Measurements from ENCODE around the gene C16orf54.
"Not testable (repeated sequence)": the region's sequence is repeated elsewhere in the genome, so short reads cannot be mapped to it uniquely, and the experiment has no call there.

C16orf54 gene

DNA sequence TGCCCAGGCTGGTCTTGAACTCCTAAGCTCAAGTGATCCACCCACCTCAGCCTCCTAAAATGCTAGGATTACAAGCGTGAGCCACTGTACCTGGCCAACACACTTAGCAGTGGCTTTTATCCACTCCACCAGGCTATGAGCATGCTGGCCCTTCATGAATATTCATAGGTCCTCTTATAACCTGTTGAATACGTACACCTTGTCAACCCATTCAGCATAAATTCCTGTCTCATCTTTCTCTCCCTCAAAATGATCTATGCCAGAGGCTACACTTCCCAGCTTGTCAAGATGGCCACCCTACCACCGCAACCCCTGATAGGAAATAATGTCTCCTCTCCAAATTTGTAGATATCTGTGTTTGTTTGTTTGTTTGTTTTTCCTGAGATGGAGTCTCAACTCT is 21.3 kb upstream of the C16orf54 start:
- no peak for DNase-seq

DNA sequence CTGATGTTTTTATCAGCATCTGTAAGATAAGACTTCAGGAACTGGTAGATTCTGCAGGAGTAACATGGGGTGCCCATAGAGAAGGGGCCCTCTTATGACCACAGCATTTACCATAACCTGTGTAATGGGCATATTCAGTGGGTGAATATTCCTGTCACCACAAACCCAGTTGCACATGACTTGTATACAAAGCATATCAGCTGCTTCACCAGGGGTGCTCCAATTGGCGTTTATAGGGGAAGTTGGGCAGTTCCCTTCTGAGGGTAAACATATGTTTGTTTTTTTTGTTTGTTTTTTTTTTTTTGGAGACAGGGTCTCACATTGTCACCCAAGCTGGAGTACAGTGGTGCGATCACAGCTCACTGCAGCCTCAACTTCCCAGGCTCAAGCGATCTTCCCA is 20.8 kb upstream of the C16orf54 start:
- no peak for DNase-seq

DNA sequence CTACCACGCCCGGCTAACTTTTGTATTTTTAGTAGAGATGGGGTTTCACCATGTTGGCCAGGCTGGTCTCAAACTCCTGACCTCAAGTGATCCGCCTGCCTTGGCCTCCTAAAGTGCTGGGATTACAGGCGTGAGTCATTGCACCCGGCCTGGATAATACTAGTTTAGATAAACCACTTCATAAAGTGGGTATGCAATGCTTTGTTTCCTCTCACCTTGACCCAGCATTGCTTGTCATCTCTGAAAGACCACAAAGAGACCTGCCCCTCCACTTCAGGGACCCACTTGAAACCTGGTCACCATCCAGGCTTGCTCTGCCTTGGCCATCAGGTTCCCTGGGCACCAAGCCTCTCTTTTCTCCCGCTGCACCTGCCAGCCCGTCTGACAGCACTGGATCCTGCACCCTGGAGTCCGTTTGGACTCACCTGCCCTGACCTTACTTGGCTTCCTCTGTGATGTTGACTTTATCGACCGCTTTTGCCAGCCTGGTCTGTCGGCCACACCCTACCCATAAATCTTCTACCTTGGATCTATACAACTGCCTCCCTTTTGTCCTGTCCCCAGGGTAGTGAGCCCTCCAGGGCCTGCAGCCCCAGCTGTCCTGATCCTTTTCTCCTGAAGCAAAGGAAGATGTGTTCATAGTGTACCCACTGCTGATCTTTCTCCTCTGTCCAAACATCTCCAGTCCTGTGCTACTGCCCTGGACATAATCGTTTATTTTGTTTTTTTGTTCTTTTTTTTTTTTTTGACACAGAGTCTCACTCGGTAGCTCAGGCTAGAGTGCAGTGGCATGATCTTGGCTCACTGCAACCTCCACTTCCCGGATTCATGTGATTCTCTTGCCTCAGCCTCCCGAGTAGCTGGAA is 19.6 kb upstream of the C16orf54 start:
- no peak for DNase-seq

DNA sequence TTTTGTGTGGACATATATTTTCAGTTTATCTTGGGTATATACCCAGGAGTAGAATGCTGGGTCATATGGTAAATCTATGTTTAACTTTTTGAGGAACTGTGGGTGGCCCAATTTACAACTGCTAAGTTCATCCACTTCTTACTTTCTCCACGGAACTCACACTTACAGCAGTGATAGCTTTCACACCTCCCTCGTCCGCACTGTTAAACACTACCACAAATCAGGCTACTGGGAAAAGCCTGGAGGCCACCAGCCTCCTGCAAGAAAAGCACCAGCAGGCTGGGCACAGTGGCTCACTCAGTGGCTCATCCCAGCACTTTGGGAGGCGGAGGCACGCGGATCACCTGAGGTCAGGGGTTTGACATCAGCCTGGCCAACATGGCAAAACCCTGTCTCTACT is 17.5 kb upstream of the C16orf54 start:
- no peak for DNase-seq

DNA sequence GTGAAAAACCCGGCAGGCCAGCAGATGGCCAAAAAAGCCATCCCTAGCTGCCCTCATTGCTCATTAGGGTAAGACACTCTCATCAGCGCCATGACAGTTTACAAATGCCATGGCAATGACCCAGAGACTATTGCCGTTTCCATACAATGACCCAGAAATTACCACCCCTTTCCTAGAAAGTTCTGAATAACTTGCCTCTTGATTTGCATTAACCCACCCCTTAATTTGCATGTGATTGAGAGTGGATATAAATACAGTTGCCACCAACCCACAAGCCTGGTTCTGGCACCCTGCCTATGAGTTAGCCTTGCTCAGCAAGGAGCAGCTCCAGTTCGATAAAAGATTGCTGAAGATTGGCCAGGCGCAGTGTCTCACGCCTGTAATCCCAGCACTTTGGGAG is 16.1 kb upstream of the C16orf54 start:
- no peak for DNase-seq

DNA sequence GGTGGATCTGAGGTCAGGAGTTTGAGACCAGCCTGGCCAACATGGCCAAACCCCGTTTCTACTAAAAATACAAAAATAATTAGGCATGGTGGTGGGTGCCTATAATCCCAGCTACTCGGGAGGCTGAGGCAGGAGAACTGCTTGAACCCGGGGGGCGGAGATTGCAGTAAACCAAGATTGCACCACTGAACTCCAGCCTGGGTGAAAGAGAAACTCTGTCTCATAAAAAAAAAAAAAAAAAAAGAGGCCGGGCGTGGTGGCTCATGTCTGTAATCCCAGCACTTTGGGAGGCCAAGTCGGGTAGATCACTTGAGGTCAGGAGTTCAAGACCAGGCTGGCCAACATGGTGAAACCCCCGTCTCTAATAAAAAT is 15.5 kb upstream of the C16orf54 start:
- not testable (repeated sequence) for DNase-seq

DNA sequence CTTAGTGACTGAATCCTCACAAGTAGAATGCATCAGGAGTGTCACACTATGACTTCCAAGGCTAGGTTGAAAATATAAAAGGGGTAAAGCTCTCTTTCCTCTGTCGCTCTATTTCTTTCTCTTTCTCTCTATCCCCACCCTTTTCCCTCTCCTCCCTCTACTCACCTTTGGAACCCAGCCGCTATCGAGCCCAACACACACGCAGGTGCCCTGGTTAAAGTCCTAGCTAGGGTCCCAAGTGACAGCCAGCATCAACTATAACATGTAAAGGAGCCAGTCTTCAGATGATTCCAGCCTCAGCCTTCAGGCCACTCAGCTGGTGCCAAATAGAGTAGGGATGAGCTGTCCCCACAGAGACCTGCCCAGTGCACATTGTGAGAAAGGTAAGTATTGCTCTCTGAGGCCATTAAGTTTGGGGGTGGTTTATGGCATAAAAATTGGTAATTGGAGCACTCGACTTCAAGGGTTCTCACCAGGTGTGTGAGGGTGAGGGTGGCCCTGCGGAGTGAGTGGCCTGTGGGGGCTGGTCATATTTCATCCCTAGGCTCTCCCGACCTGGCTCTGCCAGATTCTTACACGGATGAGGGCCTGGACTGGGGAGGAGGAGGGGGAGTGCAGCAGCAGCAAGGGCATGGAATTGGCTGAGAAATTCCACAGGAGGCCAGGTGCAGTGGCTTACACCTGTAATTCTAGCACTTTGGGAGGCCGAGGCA is 14.9 kb upstream of the C16orf54 start:
- no peak for DNase-seq

DNA sequence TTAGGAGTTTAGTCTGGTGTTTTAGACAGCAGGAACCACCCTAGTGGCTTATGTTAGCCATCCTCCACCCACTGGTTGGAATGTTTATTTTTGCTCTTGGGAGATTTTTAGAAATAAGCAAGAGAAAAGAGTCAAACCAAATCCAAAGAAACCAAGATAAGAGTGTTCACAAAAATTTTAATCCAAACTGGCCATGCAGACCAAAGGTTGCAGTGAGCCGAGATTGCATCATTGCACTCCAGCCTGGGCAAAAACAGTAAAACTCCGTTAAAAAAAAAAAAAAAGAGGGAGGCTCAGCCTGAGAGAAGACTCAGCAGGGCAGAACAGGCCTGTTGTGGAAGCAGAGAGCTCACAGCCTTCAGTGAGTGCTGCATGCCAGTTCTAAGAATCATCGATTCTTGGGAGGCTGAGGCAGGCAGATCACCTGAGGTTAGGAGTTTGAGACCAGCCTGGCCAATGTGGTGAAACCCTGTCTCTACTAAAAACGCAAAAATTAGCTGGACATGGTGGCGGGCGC is 12.2 kb upstream of the C16orf54 start:
- DNase-seq, result no peak

DNA sequence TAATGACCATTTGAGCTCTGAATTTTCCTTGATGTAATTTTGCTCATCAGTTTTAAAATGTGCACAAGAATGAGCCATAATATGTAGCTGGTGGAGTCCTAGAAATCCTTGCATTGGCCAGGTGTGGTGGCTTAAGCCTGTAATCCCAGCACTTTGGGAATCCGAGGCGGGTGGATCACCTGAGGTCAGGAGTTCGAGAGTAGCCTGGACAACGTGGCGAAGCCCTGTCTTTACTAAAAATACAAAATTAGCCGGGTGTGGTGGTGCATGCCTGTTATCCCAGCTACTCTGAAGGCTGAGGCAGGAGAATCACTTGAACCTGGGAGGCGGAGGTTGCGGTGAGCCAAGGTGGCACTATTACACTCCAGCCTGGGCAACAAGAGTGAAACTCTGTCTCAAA is 11.3 kb upstream of the C16orf54 start:
- not testable (repeated sequence) for DNase-seq

DNA sequence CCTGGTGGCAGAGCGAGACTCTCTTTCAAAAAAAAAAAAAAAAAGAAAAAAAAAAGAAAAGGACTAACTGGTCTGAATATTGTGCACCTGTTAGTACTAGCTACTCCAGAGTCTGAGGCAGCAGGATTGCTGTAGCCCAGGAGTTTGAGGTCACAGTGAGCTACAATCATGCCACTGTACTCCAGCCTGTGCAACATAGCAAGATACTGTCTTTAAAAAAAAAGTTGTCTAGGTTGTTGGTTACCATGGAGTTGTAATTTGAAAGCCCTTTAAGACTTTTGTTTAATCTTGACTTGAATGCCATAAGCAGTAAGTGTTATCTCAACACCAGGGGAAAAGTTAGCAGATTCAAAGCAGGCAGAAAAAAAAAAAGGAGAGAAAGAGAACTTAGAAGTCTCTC is 10.9 kb upstream of the C16orf54 start:
- DNase-seq, result no peak

DNA sequence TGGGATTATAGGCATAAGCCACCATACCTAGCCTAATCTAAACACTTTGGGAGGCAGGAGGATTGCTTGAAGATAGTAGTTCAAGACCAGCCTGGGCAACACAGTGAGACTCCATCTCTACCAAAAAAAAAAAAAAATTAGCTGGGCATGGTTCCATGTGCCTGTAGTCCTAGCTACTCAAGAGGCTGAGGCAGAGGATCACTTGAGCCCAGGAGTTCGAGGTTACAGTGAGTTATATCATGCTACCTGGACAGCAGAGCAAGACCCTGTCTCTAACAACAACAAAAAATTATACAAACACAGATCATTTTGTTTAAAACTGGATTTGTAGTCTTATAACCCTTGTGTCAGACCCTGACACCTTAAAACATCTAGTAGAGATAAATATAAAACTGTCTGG is 7.7 kb upstream of the C16orf54 start:
- DNase-seq, result no peak

DNA sequence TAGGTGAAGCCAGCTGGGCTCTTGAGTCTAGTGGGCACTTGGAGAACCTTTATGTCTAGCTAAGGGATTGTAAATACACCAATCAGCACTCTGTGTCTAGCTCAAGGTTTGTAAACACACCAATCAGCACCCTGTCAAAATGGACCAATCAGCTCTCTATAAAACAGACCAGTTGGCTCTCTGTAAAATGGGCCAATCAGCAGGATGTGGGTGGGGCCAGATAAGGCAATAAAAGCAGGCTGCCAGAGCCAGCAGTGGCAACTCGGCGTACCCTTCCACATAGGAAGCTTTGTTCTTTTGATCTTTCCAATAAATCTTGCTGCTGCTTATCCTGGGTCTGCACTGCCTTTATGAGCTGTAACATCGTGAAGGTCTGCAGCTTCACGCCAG is 3.0 kb upstream of the C16orf54 start:
- DNase-seq, result not testable (repeated sequence)

DNA sequence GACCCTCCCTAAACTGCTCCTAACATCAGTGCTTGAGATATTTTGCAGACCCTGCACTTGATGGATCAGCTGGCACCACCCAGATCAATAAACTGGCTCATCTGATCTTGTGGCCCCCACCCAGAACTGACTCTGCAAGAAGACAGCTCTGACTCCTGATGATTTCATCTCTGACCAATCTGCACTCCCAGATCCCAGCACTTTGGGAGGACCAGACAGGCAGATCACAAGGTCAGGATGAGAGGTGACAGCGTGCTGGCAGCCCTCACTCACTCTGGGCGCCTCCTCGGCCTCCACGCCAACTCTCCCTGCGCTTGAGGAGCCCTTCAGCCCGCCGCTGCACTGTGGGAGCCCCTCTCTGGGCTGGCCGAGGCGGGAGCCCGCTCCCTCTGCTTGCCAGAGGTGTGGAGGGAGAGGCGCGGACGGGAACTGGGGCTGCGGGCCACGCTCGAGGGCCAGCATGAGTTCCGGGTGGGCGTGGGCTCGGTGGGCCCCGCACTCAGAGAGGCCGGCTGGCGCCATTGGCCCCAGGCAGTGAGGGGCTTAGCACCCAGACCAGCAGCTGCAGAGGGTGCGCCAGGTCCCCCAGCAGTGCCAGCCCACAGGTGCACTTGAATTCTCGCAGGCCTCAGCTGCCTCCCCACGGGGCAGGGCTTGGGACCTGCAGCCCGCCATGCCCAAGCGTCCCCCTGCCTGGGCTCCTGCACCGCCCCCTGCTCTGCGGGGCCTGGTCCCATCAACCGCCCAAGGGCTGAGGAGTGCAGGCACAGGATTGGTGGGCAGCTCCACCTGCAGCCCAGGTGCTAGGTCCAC is 2.4 kb upstream of the C16orf54 start:
- no peak for DNase-seq

DNA sequence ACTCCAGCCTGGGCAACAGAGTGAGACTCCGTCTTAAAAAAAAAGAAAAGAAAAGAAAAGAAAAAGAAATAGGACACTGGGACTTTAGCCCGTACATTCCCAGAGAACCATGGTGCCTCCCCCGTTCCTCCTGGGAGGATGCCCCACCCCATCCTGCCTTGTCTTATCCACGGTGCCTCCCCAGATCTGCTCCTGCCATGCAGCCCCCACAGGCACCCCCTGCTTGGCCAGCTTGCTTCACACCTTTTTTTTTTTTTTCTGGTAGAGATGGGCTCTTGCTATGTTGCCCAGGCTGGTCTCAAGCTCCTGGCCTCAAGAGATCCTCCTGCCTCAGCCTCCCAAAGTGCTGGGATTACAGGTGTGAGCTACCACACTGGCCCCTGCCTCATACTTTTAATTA is 728 bp upstream of the C16orf54 start:
- not testable (repeated sequence) for DNase-seq

DNA sequence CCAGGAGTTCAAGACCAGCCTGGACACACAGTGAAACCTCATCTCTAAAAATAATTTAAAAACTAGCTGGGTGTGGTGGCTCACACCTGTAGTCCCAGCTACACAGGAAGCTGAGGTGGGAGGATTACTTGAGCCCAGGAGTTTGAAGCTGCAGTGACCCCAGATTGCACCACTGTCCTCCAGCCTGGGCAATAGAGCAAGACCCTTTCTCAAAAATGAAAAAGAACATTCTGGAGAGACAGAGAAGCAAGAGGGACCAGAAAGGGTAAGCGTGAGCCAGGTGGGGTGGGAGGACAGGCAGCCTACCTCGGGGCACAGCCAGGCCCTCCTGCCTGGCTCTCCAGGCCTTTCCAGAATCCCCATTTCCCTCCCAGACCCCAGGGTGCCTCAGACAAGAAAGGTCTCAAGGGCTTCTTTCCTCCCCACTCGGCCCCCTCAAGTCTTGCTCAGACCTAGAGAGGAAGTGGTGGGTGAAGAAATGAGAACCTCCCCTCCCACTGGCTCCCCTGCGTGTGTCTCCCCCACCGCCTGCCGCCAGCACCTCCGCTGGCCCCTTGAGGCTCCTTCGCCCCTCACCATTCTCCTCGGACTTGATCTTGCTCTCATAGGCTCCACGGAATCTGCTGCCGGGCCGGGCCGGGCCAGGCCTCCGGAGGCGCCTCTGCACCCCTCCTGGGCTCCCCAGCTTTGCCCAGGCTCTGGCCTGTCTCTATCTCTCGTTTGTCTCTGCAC is 503 bp downstream of the C16orf54 start:
- peak; percentile 62 to 67 for DNase-seq

DNA sequence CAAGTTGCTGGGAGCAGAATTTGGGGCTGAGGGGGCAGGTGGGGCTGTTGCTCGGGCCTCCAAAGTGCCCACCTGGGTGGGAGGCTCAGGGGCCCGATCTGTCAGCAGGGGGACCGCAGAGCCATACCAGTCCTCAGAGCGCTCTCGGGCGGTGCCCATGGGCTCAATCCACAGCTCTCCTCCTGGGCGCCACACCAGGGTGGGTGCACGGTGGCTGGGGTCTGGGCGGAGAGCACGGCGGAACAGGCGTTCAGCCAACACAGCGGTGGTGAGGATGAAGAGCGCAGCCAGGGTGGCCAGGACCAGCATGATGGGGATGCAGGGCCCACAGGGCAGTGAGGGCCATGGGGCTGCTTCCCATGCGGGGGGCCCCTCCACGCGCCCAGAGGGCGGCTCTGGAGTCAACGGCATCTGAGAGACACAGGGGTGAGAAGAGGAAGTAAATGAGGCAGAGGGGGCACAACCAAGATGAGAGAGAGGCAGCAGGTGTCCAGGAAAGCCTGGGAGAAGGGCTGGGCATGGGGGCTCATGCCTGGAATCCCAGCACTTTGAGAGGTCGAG is 1.2 kb downstream of the C16orf54 start:
- DNase-seq, result peak in 1 of 2 experiments; percentile 22

DNA sequence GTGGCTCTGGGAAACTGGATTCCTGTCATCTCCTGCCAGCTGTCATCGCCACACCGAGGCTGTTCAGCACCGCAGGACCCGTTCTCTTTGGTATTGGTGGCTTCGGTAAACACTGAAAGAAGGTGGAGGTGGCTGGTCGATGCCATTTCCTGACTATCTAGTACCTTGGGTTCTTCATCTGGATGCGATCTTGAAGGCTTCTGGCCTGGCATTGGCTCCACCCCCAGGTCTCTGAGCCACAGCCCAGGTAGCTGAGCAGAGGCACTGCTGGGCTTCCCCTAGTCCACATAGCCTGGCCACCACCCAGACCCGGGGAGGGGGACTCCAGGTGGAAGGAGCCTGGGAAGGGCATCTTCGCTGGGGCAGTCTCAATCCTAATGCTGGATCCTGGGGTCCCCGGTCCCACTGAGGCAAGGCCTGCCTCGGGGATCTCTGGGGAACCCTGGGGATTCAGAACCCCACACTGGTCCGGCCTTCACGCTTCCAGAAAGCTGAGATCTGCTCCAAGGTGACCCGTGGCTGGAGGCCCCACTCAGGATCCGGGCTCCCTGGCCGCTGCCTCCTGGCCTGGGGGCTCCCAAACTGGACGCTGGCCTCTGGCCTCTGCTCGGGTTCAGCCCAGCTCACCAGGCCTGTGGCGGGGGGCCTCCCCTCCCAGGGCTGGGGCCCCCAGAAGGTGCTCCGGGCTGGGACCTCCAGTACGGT is 1.8 kb downstream of the C16orf54 start:
- DNase-seq, result peak; percentile 45 to 53

DNA sequence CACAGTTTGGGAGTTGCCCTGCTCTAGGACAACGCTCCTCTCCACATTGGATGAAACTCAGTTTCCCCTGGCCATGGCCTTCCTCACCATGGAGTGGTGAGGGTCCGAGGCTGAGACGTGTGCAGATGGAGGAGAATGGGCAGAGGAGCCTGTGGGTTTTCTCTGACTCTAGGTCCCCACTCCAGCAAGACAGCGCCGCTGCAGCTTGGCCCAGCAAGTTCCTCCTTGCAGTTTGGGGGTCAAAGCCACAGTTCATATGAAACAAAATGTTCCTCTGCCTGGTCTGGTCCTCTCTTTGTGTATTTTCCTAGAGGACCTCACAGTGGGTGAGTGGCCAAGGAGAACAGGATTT is 2.3 kb downstream of the C16orf54 start:
- no peak for DNase-seq

DNA sequence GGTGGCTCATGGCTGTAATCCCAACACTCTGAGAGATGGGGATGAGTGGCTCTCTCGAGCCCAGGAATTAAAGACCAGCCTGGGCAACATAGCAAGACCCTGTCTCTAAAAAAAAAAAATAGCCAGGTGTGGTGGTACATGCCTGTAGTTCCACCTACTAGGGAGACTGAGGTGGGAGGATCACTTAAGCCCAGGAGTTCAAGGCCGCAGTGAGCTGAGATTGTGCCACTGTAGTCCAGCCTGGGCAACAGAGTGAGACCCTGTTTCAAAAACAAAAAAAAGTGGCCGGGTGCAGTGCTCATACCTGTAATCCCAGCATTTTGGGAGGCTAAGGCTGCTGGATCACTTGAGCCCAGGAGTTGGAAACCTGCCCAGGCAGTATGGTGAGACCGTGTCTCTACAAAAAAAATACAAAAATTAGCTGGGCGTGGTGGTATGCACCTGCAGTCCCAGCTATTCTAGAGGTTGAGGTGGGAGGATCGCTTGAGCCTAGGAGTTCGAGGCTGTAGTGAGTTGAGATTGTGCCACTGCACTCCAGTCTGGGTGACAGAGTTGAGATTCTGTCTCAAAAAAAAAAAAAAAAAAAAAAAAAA is 3.0 kb downstream of the C16orf54 start:
- DNase-seq, result no peak

DNA sequence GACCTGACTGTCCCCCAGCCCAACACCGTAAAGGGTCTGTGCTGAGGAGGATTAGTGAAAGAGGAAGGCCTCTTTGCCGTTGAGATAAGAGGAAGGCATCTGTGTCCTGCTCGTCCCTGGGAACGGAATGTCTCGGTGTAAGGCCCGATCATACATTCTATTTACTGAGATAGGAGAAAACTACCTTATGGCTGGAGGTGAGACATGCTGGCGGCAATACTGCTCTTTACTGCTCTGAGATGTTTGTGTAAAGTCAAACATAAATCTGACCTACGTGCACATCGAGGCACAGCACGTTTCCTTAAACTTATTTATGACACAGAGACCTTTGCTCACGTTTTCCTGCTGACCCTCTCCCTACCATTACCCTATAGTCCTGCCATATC is 5.2 kb downstream of the C16orf54 start:
- DNase-seq, result not testable (repeated sequence)

DNA sequence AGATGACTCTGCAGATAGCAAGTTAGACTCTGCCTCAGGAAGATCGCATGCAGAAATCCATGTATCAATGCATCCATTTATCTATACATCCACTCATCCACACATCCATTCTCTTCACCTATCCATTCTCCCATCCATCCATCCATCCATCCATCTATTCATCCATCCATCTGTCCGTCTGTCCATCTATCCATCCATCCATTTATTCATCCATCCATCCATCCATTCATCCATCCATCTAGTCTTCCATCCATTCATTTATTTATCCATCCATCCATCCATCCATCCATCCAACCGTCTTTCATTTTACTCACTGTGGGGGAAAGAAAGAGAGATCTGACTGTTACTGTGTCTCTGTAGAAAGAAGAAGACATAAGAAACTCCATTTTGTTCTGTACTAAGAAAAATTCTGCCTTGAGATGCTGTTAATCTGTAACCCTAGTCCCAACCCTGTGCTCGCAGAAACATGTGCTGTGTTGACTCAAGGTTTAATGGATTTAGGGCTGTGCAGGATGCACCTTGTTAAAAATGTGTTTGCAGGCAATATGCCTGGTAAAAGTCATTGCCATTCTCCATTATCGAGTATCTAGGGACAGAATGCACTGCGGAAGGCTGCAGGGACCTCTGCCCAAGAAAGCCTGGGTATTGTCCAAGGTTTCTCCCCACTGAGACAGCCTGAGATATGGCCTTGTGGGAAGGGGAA is 5.7 kb downstream of the C16orf54 start:
- DNase-seq, result not testable (repeated sequence)

Data from activated CD4-positive, alpha-beta T cell treated with anti-CD3 and anti-CD28 coated beads, Interleukin-2, amount 50 U/mL, for 48 hours (primary cell).